Thyroid gland (tissue), 4 donors: ENCODE results near the gene NEK6.

Source experiments
- CTCF ChIP-seq, 6 experiments: fragments of 200-600 bp in 3 of 6; fragments of 450-650 bp in 3 of 6; sonication (generic) in 3 of 6; IDR thresholded peaks; one replicate each; pipeline ENCODE4 v1.5.1; 2016 to 2019; ENCODE audit warnings: antibody characterized with exemption in 6 of 6, mild to moderate bottlenecking in 2 of 6, inconsistent platforms in 1 of 6, moderate library complexity in 1 of 6
- POLR2A ChIP-seq, 2 donors: fragments of 450-650 bp; IDR thresholded peaks; one replicate each; pipeline ENCODE4 v1.6.1; 2017; ENCODE audit warnings: antibody characterized with exemption in 2 of 2, mild to moderate bottlenecking in 2 of 2, moderate library complexity in 1 of 2

DNA sequence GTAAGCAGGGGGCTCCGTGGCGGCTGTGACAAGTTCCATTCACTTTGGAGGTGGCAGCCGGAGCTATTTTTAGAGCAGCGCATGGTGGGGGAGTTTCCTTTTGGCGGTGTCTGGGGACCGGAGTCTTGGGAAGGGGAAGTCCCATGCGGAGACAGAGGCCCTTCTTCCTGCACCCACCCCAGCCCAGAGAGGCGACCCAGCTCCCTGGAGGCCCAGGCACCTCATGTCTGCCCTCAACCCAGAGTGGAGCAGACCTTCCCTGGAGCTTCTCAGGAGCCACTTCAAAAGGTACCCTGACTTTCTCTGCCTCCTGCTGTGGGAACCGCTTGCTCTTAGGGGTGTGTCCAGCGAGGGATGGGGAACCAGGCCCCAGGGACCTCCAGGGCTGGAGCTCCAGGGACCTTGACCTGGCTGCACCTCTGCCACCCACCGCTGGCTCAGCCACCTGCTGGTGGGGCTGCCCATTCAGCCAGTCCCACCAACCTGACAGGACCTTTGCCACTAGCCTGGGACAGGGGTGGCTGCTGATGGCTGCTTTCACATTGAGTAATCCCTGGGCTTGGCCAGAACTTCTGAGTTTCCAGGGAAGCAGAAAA is 34.1 kb downstream of the NEK6 start:
- TF ChIP-seq CTCF (IDR thresholded peaks at IDR 0.05): no peak
- no peak for TF ChIP-seq POLR2A (IDR thresholded peaks at IDR 0.05)
